ENCODE measurements around the gene RSRC2. TPM values are rescaled to one million over a fixed set of nuclear protein-coding genes. Genes with fewer than 3 reads are reported as not detected.
"Not testable (repeated sequence)": the region's sequence is repeated elsewhere in the genome, so short reads cannot be mapped to it uniquely, and the experiment has no call there.

RSRC2 gene
- polyA plus RNA-seq, 3 donors: 25.1 to 42.0 (median 40.5) TPM

DNA sequence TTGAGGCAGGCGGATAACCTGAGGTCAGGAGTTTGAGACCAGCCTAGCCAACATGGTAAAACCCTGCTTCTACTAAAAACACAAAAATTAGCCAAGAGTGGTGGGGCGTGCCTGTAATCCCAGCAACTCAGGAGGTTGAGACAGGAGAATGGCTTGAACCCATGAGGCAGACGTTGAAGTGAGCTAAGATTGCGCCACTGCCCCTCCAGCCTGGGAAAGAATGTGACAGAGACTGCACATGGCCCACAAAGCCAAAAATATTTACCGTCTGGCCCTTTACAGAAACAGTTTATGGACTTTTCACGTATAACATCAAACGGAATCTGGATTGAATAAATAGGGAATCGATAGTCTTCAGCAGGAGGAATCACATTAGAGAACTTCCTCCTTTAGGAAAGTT, 3.5 kb downstream of the RSRC2 start:
- WGBS, 3 donors: 38 to 49% (median 48%) methylated on average over 8 of the region's 8 CpGs
- no peak overlapping the region for H3K27ac ChIP-seq (ENCODE audit: low read depth, low read length)

DNA sequence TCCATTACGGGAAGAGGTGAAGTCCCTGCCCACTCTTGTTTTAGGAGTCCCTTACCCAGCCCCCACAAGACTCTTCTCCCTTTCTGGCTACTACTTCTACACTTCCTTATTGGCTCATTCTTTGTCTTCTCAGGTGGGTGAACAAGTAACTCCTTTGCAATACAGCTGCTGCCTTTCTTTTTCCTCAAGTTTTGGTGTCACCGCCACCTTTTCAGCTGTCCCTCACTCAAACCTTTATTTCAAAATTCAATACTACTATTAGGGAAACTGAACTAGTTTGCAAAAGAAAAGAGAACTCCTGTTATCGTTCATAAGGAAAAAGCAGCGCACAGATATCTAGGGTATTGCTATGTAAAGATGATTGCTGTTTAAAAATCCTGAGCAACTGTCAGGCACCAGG, 6.1 kb downstream of the RSRC2 start:
- 92 to 95% (median 94%) methylated on average over 4 of the region's 4 CpGs for WGBS, 3 donors
- no peak overlapping the region for H3K27ac ChIP-seq (ENCODE audit: low read depth, low read length)

GRCh38 chr12:122519418-122519817, 7.3 kb downstream of the RSRC2 start:
- 80 to 89% (median 85%) methylated on average over 1 of the region's 1 CpG for WGBS, 3 donors
- no peak overlapping the region for H3K27ac ChIP-seq (ENCODE audit: low read depth, low read length)

DNA sequence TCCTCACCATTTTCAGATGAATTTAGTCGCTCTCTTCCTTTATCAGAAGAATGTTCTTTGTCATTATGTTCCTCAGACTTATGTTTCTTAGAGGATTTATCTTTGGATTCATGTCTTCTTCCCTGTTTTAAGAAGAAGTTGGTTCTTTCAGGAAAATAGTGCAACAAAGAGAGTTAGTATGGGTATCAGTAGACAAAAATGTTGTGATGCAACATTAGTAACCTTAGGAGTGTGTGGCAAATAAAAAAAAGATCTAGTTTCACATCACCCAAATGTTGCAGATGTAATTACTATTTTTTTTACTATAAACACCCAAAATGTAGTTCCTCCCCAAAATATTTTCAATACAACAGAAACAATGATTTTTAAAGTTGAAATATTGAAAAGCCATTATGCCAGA, 7.8 kb downstream of the RSRC2 start:
- H3K27ac ChIP-seq (ENCODE audit: low read depth, low read length): no peak overlapping the region
- 95 to 97% (median 96%) methylated on average over 1 of the region's 1 CpG for WGBS, 3 donors

- no peak overlapping the region for H3K27ac ChIP-seq (ENCODE audit: low read depth, low read length)
- whole genome bisulfite sequencing, 3 donors: 63 to 74% (median 73%) methylated on average over 5 of the region's 5 CpGs
Observed at GRCh38 chr12:122517877-122518276, 8.9 kb downstream of the RSRC2 start.

GRCh38 chr12:122516544-122517361, 10.0 kb downstream of the RSRC2 start:
- no peak overlapping the region for H3K27ac ChIP-seq (ENCODE audit: low read depth, low read length)
- 90 to 95% (median 92%) methylated on average over 13 of the region's 13 CpGs for WGBS, 3 donors

DNA sequence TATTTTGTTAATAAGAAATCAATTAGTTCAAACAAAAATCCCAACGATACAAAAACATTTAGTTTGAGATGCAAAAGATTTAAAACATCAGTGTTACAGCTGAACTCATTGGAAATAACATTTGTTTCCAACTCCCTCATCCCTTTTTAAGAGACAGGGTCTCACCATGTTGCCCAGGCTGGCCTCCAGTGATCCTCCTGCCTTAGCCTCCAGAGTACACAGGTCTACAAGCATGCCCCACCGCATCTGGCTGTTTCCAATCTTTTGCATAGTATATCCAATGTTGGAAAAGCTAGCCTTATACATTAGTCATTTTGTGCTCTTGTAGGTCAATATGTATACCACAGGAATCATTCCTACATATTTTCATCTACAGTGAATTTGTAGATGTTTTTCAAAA, 11.5 kb downstream of the RSRC2 start:
- 89 to 99% (median 94%) methylated on average over 2 of the region's 2 CpGs for WGBS, 3 donors
- no peak overlapping the region for H3K27ac ChIP-seq (ENCODE audit: low read depth, low read length)

DNA sequence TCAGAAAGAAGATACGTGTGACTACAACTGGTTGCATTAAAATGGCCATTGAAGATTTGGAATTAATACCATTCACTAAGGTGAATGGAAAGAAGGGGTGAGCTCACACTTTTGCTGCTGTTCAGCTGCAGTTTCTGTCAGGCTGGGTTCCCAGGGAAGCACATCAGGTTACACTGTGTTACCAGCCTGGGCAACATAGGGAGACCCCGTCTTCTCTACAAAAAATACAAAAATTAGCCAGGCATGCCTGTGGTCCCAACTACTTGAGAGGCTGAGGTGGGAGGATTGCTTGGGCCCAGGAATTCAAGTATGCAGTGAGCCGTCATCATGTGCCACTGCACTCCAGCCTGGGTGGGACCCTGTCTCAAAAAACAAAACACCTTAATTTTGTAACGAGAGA, 13.1 kb downstream of the RSRC2 start:
- no peak overlapping the region for H3K27ac ChIP-seq (ENCODE audit: low read depth, low read length)
- 92 to 97% (median 94%) methylated on average over 4 of the region's 4 CpGs for WGBS, 3 donors

GRCh38 chr12:122513028-122513427, 13.7 kb downstream of the RSRC2 start:
- WGBS, 3 donors: 85 to 92% (median 91%) methylated on average over 3 of the region's 3 CpGs
- H3K27ac ChIP-seq (ENCODE audit: low read depth, low read length): not testable (repeated sequence)

DNA sequence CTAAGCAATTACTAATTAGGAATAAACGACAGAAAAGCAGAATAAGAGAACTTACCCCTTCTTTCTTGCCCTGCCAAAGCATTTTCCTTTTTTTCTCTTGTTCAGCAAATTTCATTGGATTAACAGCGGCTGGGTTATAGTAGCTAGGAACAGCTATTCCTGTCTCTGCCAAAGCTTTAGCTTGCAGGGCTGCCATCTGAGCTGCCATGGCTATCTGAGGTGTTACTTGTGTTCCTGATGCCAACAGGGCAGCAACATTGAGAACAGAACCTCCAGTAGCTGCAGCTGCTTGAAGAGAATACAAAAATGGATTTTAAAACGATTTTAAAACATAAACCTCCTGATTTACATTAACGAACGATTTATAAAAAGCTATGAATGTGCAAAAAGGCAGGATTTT, 18.6 kb downstream of the RSRC2 start:
- 89 to 94% (median 92%) methylated on average over 5 of the region's 5 CpGs for WGBS, 3 donors
- no peak overlapping the region for H3K27ac ChIP-seq (ENCODE audit: low read depth, low read length)

DNA sequence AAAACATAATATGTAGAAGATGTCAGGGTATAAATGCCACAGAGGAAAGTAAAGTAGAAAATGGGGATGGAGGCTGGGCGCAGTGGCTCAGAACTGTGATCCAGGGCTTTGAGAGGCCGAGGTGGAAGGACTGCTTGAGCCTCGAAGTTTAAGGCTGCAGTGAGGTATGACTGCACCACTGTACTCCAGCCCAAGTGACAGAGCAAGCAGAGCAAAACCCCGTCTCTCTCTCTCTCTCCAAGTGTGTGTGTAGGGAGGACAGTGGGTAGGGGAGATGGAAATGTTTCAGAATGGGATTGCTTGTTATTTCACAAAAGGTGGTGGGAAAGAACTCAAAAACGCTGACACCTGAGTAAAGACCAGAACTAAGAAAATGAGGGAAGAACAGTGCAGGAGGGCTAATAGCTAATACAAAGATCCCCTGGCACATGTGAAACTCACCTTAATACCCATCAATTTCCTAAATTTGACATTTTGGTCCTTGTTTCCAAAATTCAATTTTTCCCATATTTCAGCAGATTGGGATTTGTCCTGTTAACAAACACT, 20.3 kb downstream of the RSRC2 start:
- no peak overlapping the region for H3K27ac ChIP-seq (ENCODE audit: low read depth, low read length)
- 94 to 95% (median 94%) methylated on average over 5 of the region's 5 CpGs for WGBS, 3 donors

DNA sequence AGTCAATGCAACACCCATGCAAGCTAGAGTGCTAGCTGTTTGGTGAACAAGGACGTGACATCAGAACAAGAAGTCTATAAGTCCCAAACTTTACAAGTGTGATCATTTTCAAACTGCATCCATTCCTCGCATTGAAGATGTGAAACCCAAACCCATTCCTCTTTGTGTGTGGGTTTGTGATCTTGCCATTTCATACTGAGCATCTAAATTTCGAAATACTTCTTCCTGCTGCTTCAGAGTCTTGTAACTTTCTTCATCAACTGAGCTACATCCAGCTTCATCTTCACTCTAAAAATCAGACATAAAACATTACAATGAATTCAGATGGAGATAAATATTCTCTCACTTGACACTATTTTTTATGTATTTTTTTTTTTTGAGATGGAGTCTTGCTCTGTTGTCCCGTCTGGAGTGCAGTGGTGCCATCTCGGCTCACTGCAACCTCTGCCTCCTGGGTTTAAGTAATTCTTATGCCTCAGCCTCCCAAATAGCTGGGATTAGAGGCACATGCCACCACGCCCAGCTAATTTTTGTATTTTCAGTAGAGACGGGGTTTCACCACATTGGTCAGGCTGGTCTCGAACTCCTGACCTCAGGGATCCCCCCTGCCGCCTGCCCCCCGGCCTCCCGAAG, 21.2 kb downstream of the RSRC2 start:
- WGBS, 3 donors: 80 to 84% (median 81%) methylated on average over 11 of the region's 11 CpGs
- no peak overlapping the region for H3K27ac ChIP-seq (ENCODE audit: low read depth, low read length)

DNA sequence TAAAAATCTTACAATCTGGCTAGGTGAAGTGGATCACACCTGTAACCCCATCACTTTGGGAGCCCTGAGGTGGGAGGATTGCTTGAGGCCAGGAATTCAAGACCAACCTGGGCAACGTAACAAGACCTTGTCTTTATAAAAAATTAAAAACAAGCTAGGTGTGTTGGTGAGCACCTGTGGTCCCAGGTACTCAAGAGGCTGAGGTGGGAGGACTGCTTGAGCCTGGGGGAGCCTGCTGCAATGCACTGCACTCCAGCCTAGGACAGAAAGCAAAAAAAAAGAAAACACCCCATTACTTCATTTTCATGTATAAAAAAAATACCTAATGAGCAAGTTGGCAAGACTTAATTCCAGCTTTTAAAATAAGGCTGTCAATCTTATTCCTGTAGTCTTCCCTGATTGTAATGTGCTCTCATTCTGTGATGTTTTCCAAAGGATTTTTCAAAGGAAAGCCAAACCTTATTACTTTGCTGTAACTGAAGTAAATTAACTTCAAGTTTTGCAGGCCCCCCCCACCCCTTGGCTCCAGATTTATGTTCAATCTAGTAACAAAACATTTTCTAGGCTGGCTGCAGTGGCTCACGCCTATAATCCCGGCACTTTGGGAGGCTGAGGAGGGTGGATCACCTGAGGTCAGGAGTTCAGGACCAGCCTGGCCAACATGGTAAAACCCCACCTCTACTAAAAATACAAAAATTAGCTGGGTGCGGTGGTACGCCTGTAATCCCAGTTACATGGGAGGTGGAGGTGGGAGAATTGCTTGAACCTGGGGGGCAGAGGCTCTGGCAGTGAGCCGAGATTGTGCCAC, 22.7 kb downstream of the RSRC2 start:
- H3K27ac ChIP-seq (ENCODE audit: low read depth, low read length): no peak overlapping the region

GRCh38 chr12:122503147-122503751, 23.5 kb downstream of the RSRC2 start:
- H3K27ac ChIP-seq (ENCODE audit: low read depth, low read length): no peak overlapping the region
- WGBS, 3 donors: 87 to 89% (median 89%) methylated on average over 3 of the region's 3 CpGs

More for the DNA sequence above, 22.7 kb downstream of the RSRC2 start:
- WGBS, 3 donors: 81 to 88% (median 83%) methylated on average over 6 of the region's 6 CpGs

DNA sequence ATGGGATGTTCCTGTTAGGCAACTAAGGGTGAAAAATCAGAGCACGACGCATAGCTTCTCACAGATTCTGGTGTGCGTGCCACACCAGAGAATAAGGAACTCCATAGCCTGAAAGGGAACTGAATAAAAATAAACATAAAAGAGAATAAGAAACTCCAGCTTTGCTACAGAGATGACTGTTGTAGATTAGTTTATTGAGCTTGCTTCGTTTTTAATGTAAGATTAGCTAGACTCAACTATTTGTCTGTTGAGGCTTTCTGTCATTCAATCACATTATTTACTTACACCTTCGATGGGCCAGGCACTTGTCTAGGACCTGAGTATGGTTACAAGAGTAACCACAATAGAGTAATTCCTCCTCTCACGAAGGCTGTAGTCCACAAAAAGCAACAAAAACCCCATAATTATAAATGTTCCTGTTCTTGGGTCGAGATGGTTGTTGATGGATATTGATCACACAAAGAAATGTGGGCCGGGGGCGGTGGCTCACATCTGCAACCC, 25.2 kb downstream of the RSRC2 start:
- H3K27ac ChIP-seq (ENCODE audit: low read depth, low read length): no peak overlapping the region
- WGBS, 3 donors: 66 to 84% (median 69%) methylated on average over 9 of the region's 9 CpGs

GRCh38 chr12:122500685-122501488, 25.8 kb downstream of the RSRC2 start, which contains the start of gene ZCCHC8:
Gene ZCCHC8, minus strand, starts transcription at chr12:122500932. Its CDS starts 92 bp downstream, at chr12:122500840.
- 2 to 4% (median 2%) methylated on average over 52 of the region's 52 CpGs for WGBS, 3 donors
- H3K27ac ChIP-seq (ENCODE audit: low read depth, low read length): peak within 1 kb of the TSS; percentile 91

DNA sequence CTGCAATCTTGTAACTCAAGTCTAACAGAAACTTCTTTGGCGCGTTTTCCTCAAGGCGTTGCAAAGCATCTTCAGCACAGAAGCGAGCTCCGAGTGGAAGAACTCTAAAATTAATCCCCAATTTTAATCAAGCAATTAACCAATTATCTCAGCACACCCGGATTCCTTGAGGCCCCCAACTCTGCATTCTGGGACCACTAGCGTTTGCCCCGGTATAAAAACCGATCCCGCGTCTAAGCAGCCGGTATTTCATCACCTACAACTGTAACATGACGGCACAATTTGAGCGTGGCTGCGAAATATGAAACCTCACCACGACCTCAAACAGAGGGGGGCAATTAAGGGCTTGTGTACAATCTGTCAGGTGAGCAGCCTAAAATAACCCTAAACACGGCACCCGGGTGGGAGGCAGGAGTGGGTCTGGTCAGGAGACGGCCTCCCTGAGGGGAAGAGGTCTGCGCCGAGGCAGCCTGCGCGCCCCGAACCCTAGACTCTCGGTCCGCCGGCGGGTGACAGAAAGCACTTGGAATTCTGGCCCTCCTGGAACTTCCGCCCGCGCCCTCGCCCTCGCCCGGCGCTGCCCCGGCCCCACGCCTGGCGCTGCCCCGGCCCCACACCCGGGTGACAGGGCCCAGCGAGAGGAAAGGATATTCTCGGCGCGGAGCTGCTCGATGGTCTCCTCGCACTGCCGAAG, 26.6 kb downstream of the RSRC2 start:
- 1% methylated on average over 34 to 47 of the region's 47 CpGs for WGBS, 3 donors
- peak overlapping the region; percentile 91 for H3K27ac ChIP-seq (ENCODE audit: low read depth, low read length)
